Trophoblast cell (in vitro differentiated cells and primary cell): Measurements from ENCODE around the gene PHETA1.

Experiments used
- DNase-seq, 2 donors: peaks; one replicate each; pipeline ENCODE4 v3.0.0-alpha.2; 2016
- H2AFZ ChIP-seq: 2 replicates; pipeline ENCODE4 v1.6.1; 2013; ENCODE audit warnings: low read length, moderate library complexity, mild to moderate bottlenecking; ENCODE audit not compliant: insufficient read depth, poor library complexity
- H2AK5ac ChIP-seq: 2 replicates; pipeline ENCODE4 v1.6.1; 2013; ENCODE audit warnings: mild to moderate bottlenecking, low read length
- H2BK120ac ChIP-seq: 2 replicates; pipeline ENCODE4 v1.6.1; 2013; ENCODE audit warnings: low read length, mild to moderate bottlenecking, moderate library complexity; ENCODE audit not compliant: insufficient read depth, poor library complexity
- H2BK12ac ChIP-seq: 2 replicates; pipeline ENCODE4 v1.6.1; 2013; ENCODE audit warnings: mild to moderate bottlenecking, low read length, moderate library complexity
- H2BK5ac ChIP-seq: 2 replicates; pipeline ENCODE4 v1.6.1; 2013; ENCODE audit warnings: low read length, low read depth, moderate library complexity, mild to moderate bottlenecking; ENCODE audit not compliant: poor library complexity
- H3K14ac ChIP-seq: 2 replicates; pipeline ENCODE4 v1.6.1; 2013; ENCODE audit warnings: mild to moderate bottlenecking, low read length
- H3K18ac ChIP-seq: 2 replicates; pipeline ENCODE4 v1.6.1; 2013; ENCODE audit warnings: mild to moderate bottlenecking, low read length
- H3K23ac ChIP-seq: 2 replicates; pipeline ENCODE4 v1.6.1; 2013; ENCODE audit warnings: low read length
- H3K27ac ChIP-seq: 2 replicates; pipeline ENCODE4 v1.5.1; 2013; ENCODE audit warnings: low read depth, mild to moderate bottlenecking, inconsistent platforms, low read length, moderate library complexity
- H3K27me3 ChIP-seq: 2 replicates; pipeline ENCODE4 v1.6.1; 2013; ENCODE audit warnings: inconsistent platforms, mild to moderate bottlenecking, low read length, moderate library complexity; ENCODE audit not compliant: insufficient read depth
- H3K36me3 ChIP-seq, 2 experiments: 1 replicate in 1 of 2; 2 replicates in 1 of 2; pipeline ENCODE4 v1.6.1; 2013; ENCODE audit warnings: low read length in 2 of 2, mild to moderate bottlenecking in 2 of 2, moderate library complexity in 1 of 2; ENCODE audit not compliant: insufficient read depth in 2 of 2, control insufficient read depth in 1 of 2
- H3K4ac ChIP-seq: 2 replicates; pipeline ENCODE4 v1.6.1; 2013; ENCODE audit warnings: low read depth, mild to moderate bottlenecking, low read length, moderate library complexity
- H3K4me1 ChIP-seq, 2 experiments: 1 replicate in 1 of 2; 2 replicates in 1 of 2; pipeline ENCODE4 v1.6.1; 2013; ENCODE audit warnings: low read length in 2 of 2, mild to moderate bottlenecking in 2 of 2, moderate library complexity in 1 of 2; ENCODE audit not compliant: insufficient read depth in 2 of 2, control insufficient read depth in 1 of 2
- H3K4me2 ChIP-seq: 2 replicates; pipeline ENCODE4 v1.6.1; 2013; ENCODE audit warnings: inconsistent platforms, mild to moderate bottlenecking, low read length, moderate library complexity
- H3K4me3 ChIP-seq: 2 replicates; pipeline ENCODE4 v1.5.1; 2013; ENCODE audit warnings: mild to moderate bottlenecking, low read depth, low read length, inconsistent platforms
- H3K79me1 ChIP-seq: one replicate; pipeline ENCODE4 v1.6.1; 2013; ENCODE audit warnings: low read length
- H3K79me2 ChIP-seq: 2 replicates; pipeline ENCODE4 v1.6.1; 2013; ENCODE audit warnings: low read length, mild to moderate bottlenecking; ENCODE audit not compliant: control insufficient read depth, insufficient read depth, poor library complexity
- H3K9ac ChIP-seq: 2 replicates; pipeline ENCODE4 v1.6.1; 2013; ENCODE audit warnings: mild to moderate bottlenecking, low read length
- H3K9me3 ChIP-seq: 2 replicates; pipeline ENCODE4 v1.6.1; 2013; ENCODE audit warnings: low read depth, mild to moderate bottlenecking, control low read depth, inconsistent platforms, low read length; ENCODE audit not compliant: insufficient read depth
- H4K12ac ChIP-seq: 2 replicates; pipeline ENCODE4 v1.6.1; 2013; ENCODE audit warnings: low read depth, mild to moderate bottlenecking, low read length, moderate library complexity
- H4K8ac ChIP-seq: 2 replicates; pipeline ENCODE4 v1.6.1; 2013; ENCODE audit warnings: low read depth, mild to moderate bottlenecking, low read length, moderate library complexity
- H4K91ac ChIP-seq: one replicate; pipeline ENCODE4 v1.6.1; 2013; ENCODE audit warnings: low read depth, mild to moderate bottlenecking, low read length, moderate library complexity
- WGBS: extraction: QIAGEN DNeasy Blood & Tissue Kit; methylation state at CpG from one replicate; pipeline ENCODE4 v1.1.7; 2013; ENCODE audit warnings: missing lambda C conversion rate; ENCODE audit not compliant: insufficient read length, insufficient coverage; ENCODE audit errors: extremely low coverage; 5-methylcytosine and 5-hydroxymethylcytosine counted together

The PHETA1 gene

DNA sequence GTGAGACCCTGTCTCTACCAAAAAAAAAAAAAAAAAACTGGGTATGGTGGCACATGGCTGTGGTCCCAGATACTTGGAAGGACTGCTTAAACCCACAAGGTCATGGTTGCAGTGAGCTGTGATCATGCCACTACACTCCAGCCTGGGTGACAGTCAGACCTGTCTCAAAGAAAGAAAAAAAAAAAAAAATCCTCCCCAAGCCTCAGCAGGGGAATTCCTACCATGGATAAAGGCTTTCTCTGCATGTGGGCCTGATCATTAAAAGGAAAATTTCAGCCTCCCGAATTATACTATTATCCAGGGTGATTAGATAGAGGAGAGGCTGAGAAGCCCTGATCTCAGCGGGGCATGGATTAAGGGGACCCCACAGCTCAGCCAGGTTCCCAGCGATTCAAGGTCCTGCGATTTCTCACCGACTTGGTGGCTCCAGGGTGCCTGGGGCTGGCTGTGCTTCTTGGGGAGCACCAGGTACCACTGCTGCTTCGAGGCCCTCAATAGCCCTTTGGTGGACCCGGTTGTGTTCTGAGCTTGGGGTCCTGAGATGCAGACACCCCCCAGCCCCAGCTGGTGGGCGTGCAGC, 42.4 kb upstream of the PHETA1 start:
- Histone ChIP-seq H3K27ac (no peak overlapping the region), H4K12ac (no peak overlapping the region), H3K4me3 (no peak overlapping the region), H3K9ac (no peak overlapping the region), H2AFZ (no peak overlapping the region), H3K4me2 (no peak overlapping the region), H3K23ac (no peak overlapping the region), H3K79me2 (peaks cover 5% of the 10 kb centered on the region), H2BK12ac (no peak overlapping the region), H3K4ac (no peak overlapping the region), H4K8ac (no peak overlapping the region), H2AK5ac (no peak overlapping the region), H3K79me1 (peaks cover 3% of the 10 kb centered on the region), H3K4me1 (peaks cover 30 to 32% of the 10 kb centered on the region in 2 experiments), H2BK5ac (no peak overlapping the region), H3K27me3 (no peaks in the 10 kb centered on the region), H4K91ac (no peak overlapping the region), H3K9me3 (no peaks in the 10 kb centered on the region), H3K18ac (no peak overlapping the region), H2BK120ac (no peak overlapping the region), H3K14ac (no peak overlapping the region), H3K36me3 (no peaks in the 10 kb centered on the region)
- no peak for DNase-seq
- no CpG with 5 or more reads among the region's 8 CpGs for WGBS

DNA sequence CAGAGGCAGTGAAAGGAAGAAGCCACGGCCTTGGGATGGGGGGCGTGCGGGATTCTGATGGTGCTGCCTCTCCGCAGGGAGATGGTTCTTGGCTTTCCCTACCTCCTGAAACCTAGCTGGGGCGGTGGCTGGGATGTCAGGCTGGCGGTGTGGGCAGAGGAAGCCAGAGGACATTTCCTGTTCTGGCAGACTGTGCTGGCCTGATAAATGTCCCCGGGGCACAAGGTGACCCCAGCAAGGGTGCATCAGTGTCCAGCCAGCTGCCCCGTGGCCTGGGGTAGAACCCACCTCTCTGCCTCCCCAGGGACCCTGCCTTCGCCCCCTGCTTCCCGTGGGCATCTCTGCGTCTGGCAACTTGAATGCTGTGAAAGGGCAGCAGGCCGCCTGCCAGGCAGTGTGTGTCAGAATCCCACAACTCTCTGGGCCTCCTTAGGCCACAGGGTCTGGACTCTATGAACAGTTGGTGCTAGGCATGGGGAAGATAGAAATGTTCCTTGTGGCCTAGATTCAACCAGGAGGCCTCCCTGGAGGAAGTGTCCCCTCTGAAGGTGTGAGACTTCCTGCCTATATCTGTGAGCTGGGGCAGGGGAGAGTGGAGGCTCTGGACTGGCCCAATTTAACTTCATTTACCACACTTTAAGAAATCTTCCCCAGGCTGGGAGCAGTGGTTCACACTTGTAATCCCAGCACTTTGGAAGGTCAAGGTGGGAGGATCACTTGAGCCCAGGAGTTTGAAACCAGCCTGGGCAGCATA, 41.7 kb upstream of the PHETA1 start:
- H3K36me3 ChIP-seq = no peaks in the 10 kb centered on the region
- WGBS = no CpG with 5 or more reads among the region's 12 CpGs
- H2BK120ac ChIP-seq = no peak overlapping the region
- no peak overlapping the region for H3K27ac ChIP-seq
- peak overlapping the region; percentile 17 for H2AFZ ChIP-seq
- peaks cover 31 to 33% of the 10 kb centered on the region in 2 experiments for H3K4me1 ChIP-seq
- no peak overlapping the region for H4K12ac ChIP-seq
- peaks cover 5% of the 10 kb centered on the region for H3K79me1 ChIP-seq
- H3K9me3 ChIP-seq = no peaks in the 10 kb centered on the region
- H2AK5ac ChIP-seq = no peak overlapping the region
- no peak overlapping the region for H3K23ac ChIP-seq
- H3K9ac ChIP-seq = no peak overlapping the region
- peaks cover 6% of the 10 kb centered on the region for H3K79me2 ChIP-seq
- H2BK5ac ChIP-seq = no peak overlapping the region
- no peak overlapping the region for H2BK12ac ChIP-seq
- H3K18ac ChIP-seq = no peak overlapping the region
- peak overlapping the region; percentile 11 for H4K91ac ChIP-seq
- peak overlapping the region; percentile 15 for H3K4ac ChIP-seq
- no peak overlapping the region for H3K14ac ChIP-seq
- no peak overlapping the region for H3K4me2 ChIP-seq
- DNase-seq = no peak
- no peaks in the 10 kb centered on the region for H3K27me3 ChIP-seq
- H3K4me3 ChIP-seq = no peak overlapping the region
- no peak overlapping the region for H4K8ac ChIP-seq

DNA sequence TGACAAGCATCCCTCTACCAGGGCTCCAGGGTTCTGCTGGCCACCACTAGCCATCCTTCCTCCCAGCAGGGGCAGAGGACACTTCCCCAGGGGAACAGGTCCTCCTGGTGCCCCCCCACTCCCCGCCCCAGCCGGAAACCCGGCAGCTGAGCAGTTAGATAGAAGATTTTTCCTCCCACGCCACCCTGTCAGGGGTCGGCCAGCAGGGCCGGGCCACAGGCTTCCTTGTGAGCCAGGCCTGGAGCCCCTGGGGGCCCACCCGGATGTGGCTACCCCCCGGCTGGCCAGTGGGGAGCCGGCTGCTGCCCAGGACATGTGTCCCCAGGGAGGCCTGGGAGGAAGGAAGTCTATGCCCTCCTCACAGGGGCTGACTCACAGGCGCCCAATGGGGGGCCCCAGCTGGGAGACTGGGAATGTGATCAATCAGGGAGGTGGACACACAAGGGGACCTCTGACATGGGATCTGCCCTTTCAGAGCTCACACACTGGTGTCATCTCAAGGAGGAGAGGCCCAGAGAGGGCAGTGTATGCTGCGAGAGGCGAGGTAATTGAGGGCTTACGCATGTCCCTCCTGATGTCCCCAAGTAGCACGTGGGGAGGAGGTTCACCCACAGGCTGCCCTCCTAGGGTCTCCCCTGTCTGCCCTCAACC, 41.0 kb upstream of the PHETA1 start:
- Histone ChIP-seq H2BK5ac (no peak overlapping the region), H3K27ac (no peak overlapping the region), H3K9me3 (peaks cover 2% of the 10 kb centered on the region), H3K4ac (no peak overlapping the region), H3K14ac (no peak overlapping the region), H3K27me3 (no peaks in the 10 kb centered on the region), H3K79me1 (peaks cover 5% of the 10 kb centered on the region), H3K4me1 (peaks cover 31 to 36% of the 10 kb centered on the region in 2 experiments), H2AK5ac (no peak overlapping the region), H2AFZ (no peak overlapping the region), H3K4me2 (no peak overlapping the region), H4K91ac (peak overlapping the region; percentile 11), H3K79me2 (peaks cover 6% of the 10 kb centered on the region), H2BK12ac (no peak overlapping the region), H3K18ac (no peak overlapping the region), H4K12ac (no peak overlapping the region), H2BK120ac (no peak overlapping the region), H3K23ac (no peak overlapping the region), H3K36me3 (no peaks in the 10 kb centered on the region), H3K4me3 (no peak overlapping the region), H4K8ac (no peak overlapping the region), H3K9ac (no peak overlapping the region)
- no CpG with 5 or more reads among the region's 14 CpGs for WGBS
- no peak for DNase-seq

DNA sequence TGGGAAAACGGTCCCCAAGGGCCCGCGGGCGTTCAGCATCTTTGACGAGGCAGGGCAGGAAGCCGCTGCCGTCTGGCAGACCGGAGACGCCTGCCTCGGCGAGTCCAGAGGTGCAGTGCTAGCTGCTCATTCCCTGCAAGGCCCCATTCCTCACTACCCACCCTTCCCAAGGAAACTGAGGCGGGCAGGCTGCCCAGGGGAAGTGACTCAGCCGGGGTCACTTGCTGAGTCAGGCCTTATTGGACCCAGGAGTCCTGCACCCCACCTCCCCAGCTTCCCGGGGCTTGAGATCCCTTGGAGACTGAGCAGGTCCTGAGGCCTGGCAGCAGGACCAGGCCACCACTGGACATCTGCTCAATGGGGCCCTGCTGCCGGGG, 40.5 kb upstream of the PHETA1 start:
- peaks cover 5% of the 10 kb centered on the region for H3K79me1 ChIP-seq
- H3K14ac ChIP-seq = no peak overlapping the region
- no peak overlapping the region for H3K4me2 ChIP-seq
- no peaks in the 10 kb centered on the region for H3K36me3 ChIP-seq
- WGBS = no CpG with 5 or more reads among the region's 15 CpGs
- H3K23ac ChIP-seq = no peak overlapping the region
- no peak overlapping the region for H4K8ac ChIP-seq
- H2BK12ac ChIP-seq = no peak overlapping the region
- H3K4ac ChIP-seq = no peak overlapping the region
- no peak overlapping the region for H3K27ac ChIP-seq
- no peak overlapping the region for H2BK5ac ChIP-seq
- no peak overlapping the region for H2BK120ac ChIP-seq
- DNase-seq = no peak
- peaks cover 2% of the 10 kb centered on the region for H3K9me3 ChIP-seq
- H4K12ac ChIP-seq = no peak overlapping the region
- no peak overlapping the region for H2AFZ ChIP-seq
- H3K18ac ChIP-seq = no peak overlapping the region
- no peak overlapping the region for H3K4me3 ChIP-seq
- H3K79me2 ChIP-seq = peaks cover 6% of the 10 kb centered on the region
- no peak overlapping the region for H3K9ac ChIP-seq
- H3K4me1 ChIP-seq = peaks cover 31 to 41% of the 10 kb centered on the region in 2 experiments
- no peak overlapping the region for H2AK5ac ChIP-seq
- no peak overlapping the region for H4K91ac ChIP-seq
- H3K27me3 ChIP-seq = no peaks in the 10 kb centered on the region
